ENCODE measurements around the gene PTX4.
"Not testable (repeated sequence)": the region's sequence is repeated elsewhere in the genome, so short reads cannot be mapped to it uniquely, and the experiment has no call there.

The PTX4 gene

DNA sequence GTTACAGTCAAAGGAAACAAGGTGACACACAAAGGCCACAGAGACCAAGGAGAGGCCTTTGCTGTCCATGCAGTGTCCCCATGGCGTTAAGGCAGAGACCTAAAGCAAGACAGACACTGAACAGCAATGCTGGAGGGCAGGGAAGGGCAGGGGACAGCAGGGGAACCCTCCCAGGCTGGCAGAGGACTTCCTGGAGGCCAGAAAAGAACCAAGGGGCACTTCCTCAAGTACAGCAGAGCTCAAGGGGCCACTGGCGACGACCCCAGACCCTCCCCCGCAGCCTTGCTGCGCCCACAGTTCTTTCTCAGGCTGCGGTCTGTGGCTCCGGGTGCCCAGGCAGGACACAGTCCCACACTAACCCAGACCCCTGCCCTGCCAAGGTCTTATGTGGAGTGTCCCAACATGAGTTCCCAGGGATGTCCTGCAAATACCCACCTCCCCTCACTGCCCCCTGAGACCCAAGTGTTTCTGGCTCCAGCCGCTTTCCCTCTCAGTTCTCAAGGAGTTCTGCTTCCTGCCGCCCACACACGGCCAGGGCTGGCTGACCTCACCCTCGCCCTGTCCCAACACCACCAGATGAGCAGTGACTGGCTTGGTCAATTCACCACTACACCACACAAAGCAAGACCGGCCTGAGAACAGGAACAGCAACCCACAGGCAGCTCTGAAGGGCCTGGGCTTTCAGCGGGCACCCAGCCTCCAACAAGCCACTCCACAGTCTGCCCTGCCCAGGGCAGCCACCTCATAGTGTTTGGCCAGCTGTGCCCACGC is 18.1 kb downstream of the PTX4 start:
- Histone ChIP-seq H3K36me3 (ENCODE audit: control insufficient read depth, low read depth, low read length) (no peaks in the 10 kb centered on the region), H3K27ac (ENCODE audit: low read length) (no peak overlapping the region), H3K4me1 (ENCODE audit: control insufficient read depth, low read depth, low read length) (peaks cover 7% of the 10 kb centered on the region), H3K9ac (ENCODE audit: low read length) (no peak overlapping the region), H3K27me3 (ENCODE audit: control insufficient read depth, insufficient read depth, low read length) (peaks cover 9% of the 10 kb centered on the region), H3K4me3 (ENCODE audit: low read length) (no peak overlapping the region), H3K9me3 (ENCODE audit: control insufficient read depth, low read depth, low read length) (no peaks in the 10 kb centered on the region)

DNA sequence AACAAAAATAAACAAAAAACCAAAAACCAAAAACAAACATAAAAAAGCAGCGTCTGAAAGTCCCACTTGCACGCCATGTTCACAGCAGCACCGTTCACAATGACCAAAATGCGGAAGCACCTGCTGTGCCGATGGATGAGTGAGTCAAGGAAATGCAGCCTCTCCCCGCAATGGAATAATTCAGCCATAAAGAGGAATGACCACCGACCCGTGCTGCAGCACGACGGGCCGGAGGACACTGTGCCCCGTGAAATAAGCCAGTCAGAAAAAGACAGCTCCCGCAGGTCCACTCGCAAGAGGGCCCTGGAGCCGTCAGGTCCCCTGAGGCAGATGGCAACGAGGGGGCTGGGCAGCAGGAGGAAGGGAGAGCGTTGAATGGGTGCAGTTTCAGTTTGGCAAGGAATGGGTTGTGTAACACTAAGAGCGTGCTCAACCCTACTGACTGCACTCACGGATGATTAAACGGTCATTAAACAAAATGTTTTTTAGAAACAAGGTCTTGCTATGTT is 19.0 kb downstream of the PTX4 start:
- Histone ChIP-seq H3K9me3 (ENCODE audit: control insufficient read depth, low read depth, low read length) (no peaks in the 10 kb centered on the region), H3K27ac (ENCODE audit: low read length) (no peak overlapping the region), H3K36me3 (ENCODE audit: control insufficient read depth, low read depth, low read length) (no peaks in the 10 kb centered on the region), H3K4me3 (ENCODE audit: low read length) (no peak overlapping the region), H3K9ac (ENCODE audit: low read length) (no peak overlapping the region), H3K27me3 (ENCODE audit: control insufficient read depth, insufficient read depth, low read length) (peaks cover 4% of the 10 kb centered on the region), H3K4me1 (ENCODE audit: control insufficient read depth, low read depth, low read length) (peaks cover 7% of the 10 kb centered on the region)

- not testable (repeated sequence) for H3K4me1 ChIP-seq (ENCODE audit: control insufficient read depth, low read depth, low read length); H3K36me3 ChIP-seq (ENCODE audit: control insufficient read depth, low read depth, low read length); H3K4me3 ChIP-seq (ENCODE audit: low read length); H3K27ac ChIP-seq (ENCODE audit: low read length); H3K27me3 ChIP-seq (ENCODE audit: control insufficient read depth, insufficient read depth, low read length); H3K9me3 ChIP-seq (ENCODE audit: control insufficient read depth, low read depth, low read length); H3K9ac ChIP-seq (ENCODE audit: low read length)
Observed at GRCh38 chr16:1469141-1469540, 19.6 kb downstream of the PTX4 start.

DNA sequence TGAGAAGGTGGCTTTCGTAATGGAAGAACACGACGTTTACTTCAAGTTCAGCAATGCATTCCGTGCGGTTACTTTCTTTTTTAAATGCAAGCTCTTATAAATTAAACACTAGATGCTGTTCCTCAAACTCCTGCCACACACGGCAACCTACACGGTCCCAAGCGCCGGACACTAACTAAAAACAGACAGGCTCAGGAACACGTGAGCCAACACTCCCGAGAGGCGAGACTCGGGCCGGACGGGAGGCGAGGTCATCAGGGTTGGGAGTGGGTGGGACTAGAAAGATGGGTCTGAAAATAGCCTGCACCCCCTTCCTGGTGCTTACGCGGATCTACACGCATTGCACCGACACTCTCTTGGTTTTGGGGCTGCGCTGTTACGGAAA is 20.3 kb downstream of the PTX4 start:
- Histone ChIP-seq H3K9me3 (ENCODE audit: control insufficient read depth, low read depth, low read length) (no peaks in the 10 kb centered on the region), H3K9ac (ENCODE audit: low read length) (no peak overlapping the region), H3K36me3 (ENCODE audit: control insufficient read depth, low read depth, low read length) (no peaks in the 10 kb centered on the region), H3K4me1 (ENCODE audit: control insufficient read depth, low read depth, low read length) (no peaks in the 10 kb centered on the region), H3K4me3 (ENCODE audit: low read length) (no peak overlapping the region), H3K27me3 (ENCODE audit: control insufficient read depth, insufficient read depth, low read length) (no peaks in the 10 kb centered on the region), H3K27ac (ENCODE audit: low read length) (no peak overlapping the region)

GRCh38 chr16:1466968-1467521 is 21.7 kb downstream of the PTX4 start:
- Histone ChIP-seq H3K9ac (ENCODE audit: low read length) (no peak overlapping the region), H3K4me3 (ENCODE audit: low read length) (no peak overlapping the region), H3K9me3 (ENCODE audit: control insufficient read depth, low read depth, low read length) (no peaks in the 10 kb centered on the region), H3K27ac (ENCODE audit: low read length) (no peak overlapping the region), H3K36me3 (ENCODE audit: control insufficient read depth, low read depth, low read length) (no peaks in the 10 kb centered on the region), H3K27me3 (ENCODE audit: control insufficient read depth, insufficient read depth, low read length) (no peaks in the 10 kb centered on the region), H3K4me1 (ENCODE audit: control insufficient read depth, low read depth, low read length) (no peaks in the 10 kb centered on the region)

- Histone ChIP-seq H3K27me3 (ENCODE audit: control insufficient read depth, insufficient read depth, low read length) (no peaks in the 10 kb centered on the region), H3K4me3 (ENCODE audit: low read length) (no peak overlapping the region), H3K27ac (ENCODE audit: low read length) (no peak overlapping the region), H3K36me3 (ENCODE audit: control insufficient read depth, low read depth, low read length) (no peaks in the 10 kb centered on the region), H3K4me1 (ENCODE audit: control insufficient read depth, low read depth, low read length) (no peaks in the 10 kb centered on the region), H3K9me3 (ENCODE audit: control insufficient read depth, low read depth, low read length) (no peaks in the 10 kb centered on the region), H3K9ac (ENCODE audit: low read length) (no peak overlapping the region)
Observed at GRCh38 chr16:1466054-1466453, 22.7 kb downstream of the PTX4 start.

DNA sequence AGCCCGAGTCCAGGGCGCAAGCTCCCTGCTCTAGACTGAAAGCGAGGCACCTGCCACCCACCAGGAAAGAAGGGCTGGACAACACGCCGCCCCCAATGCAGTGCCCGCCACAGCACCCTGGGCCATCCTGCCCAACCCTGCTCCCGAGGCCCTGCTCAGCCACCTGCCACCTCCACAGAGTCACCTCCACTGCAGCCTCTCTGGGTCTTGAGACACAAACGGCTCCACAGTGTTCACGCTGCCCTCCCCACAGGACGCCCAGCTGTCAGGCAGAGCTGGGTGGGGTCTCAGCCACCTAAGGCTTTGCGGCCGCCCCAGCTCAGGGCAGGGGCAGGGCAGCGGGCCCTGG is 23.2 kb downstream of the PTX4 start:
- no peaks in the 10 kb centered on the region for H3K4me1 ChIP-seq (ENCODE audit: control insufficient read depth, low read depth, low read length)
- no peak overlapping the region for H3K27ac ChIP-seq (ENCODE audit: low read length)
- peaks cover 5% of the 10 kb centered on the region for H3K36me3 ChIP-seq (ENCODE audit: control insufficient read depth, low read depth, low read length)
- no peak overlapping the region for H3K4me3 ChIP-seq (ENCODE audit: low read length)
- H3K9ac ChIP-seq (ENCODE audit: low read length): no peak overlapping the region
- no peaks in the 10 kb centered on the region for H3K9me3 ChIP-seq (ENCODE audit: control insufficient read depth, low read depth, low read length)
- H3K27me3 ChIP-seq (ENCODE audit: control insufficient read depth, insufficient read depth, low read length): no peaks in the 10 kb centered on the region

- Histone ChIP-seq H3K36me3 (ENCODE audit: control insufficient read depth, low read depth, low read length) (peaks cover 10% of the 10 kb centered on the region), H3K4me1 (ENCODE audit: control insufficient read depth, low read depth, low read length) (no peaks in the 10 kb centered on the region), H3K9ac (ENCODE audit: low read length) (no peak overlapping the region), H3K4me3 (ENCODE audit: low read length) (no peak overlapping the region), H3K27ac (ENCODE audit: low read length) (no peak overlapping the region), H3K9me3 (ENCODE audit: control insufficient read depth, low read depth, low read length) (no peaks in the 10 kb centered on the region), H3K27me3 (ENCODE audit: control insufficient read depth, insufficient read depth, low read length) (no peaks in the 10 kb centered on the region)
Observed at GRCh38 chr16:1464894-1465566, 23.7 kb downstream of the PTX4 start.

- no peak overlapping the region for H3K9ac ChIP-seq (ENCODE audit: low read length)
- no peaks in the 10 kb centered on the region for H3K27me3 ChIP-seq (ENCODE audit: control insufficient read depth, insufficient read depth, low read length)
- no peak overlapping the region for H3K4me3 ChIP-seq (ENCODE audit: low read length)
- H3K9me3 ChIP-seq (ENCODE audit: control insufficient read depth, low read depth, low read length): no peaks in the 10 kb centered on the region
- peaks cover 11% of the 10 kb centered on the region for H3K36me3 ChIP-seq (ENCODE audit: control insufficient read depth, low read depth, low read length)
- H3K4me1 ChIP-seq (ENCODE audit: control insufficient read depth, low read depth, low read length): no peaks in the 10 kb centered on the region
- H3K27ac ChIP-seq (ENCODE audit: low read length): no peak overlapping the region
Observed at GRCh38 chr16:1464196-1464893, 24.4 kb downstream of the PTX4 start.

GRCh38 chr16:1461146-1461545 is 27.6 kb downstream of the PTX4 start:
- Histone ChIP-seq H3K4me3 (ENCODE audit: low read length) (no peak overlapping the region), H3K9me3 (ENCODE audit: control insufficient read depth, low read depth, low read length) (no peaks in the 10 kb centered on the region), H3K36me3 (ENCODE audit: control insufficient read depth, low read depth, low read length) (peaks cover 11% of the 10 kb centered on the region), H3K4me1 (ENCODE audit: control insufficient read depth, low read depth, low read length) (no peaks in the 10 kb centered on the region), H3K9ac (ENCODE audit: low read length) (no peak overlapping the region), H3K27ac (ENCODE audit: low read length) (no peak overlapping the region), H3K27me3 (ENCODE audit: control insufficient read depth, insufficient read depth, low read length) (no peaks in the 10 kb centered on the region)

- peaks cover 13% of the 10 kb centered on the region for H3K36me3 ChIP-seq (ENCODE audit: control insufficient read depth, low read depth, low read length)
Observed at GRCh38 chr16:1460602-1461138, 28.1 kb downstream of the PTX4 start.

More at GRCh38 chr16:1460602-1461138, 28.1 kb downstream of the PTX4 start:
- H3K9ac ChIP-seq (ENCODE audit: low read length): no peak overlapping the region
- H3K27ac ChIP-seq (ENCODE audit: low read length): no peak overlapping the region
- H3K4me3 ChIP-seq (ENCODE audit: low read length): no peak overlapping the region
- no peaks in the 10 kb centered on the region for H3K4me1 ChIP-seq (ENCODE audit: control insufficient read depth, low read depth, low read length)
- no peaks in the 10 kb centered on the region for H3K9me3 ChIP-seq (ENCODE audit: control insufficient read depth, low read depth, low read length)
- no peaks in the 10 kb centered on the region for H3K27me3 ChIP-seq (ENCODE audit: control insufficient read depth, insufficient read depth, low read length)
